Esophagus muscularis mucosa (tissue), 4 donors: ENCODE results near the gene DNM3. TPM values are rescaled to one million over a fixed set of nuclear protein-coding genes. Genes with fewer than 3 reads are reported as not detected.

ENCODE experiments used
- DNase-seq: peaks from one replicate; pipeline ENCODE4 v3.0.0-alpha.2; 2017; ENCODE audit errors: extremely low spot score
- H3K27ac ChIP-seq, 4 donors: fragments of 200-600 bp; sonication (generic); replicated peaks in 1 of 4; 1 replicate in 3 of 4; 2 replicates in 1 of 4; pipeline ENCODE4 v1.5.1; 2016 to 2019; ENCODE audit warnings: mild to moderate bottlenecking in 1 of 4
- H3K27me3 ChIP-seq, 4 donors: fragments of 200-600 bp; sonication (generic); one replicate each; pipeline versions ENCODE4 v1.5.1 to v1.6.0; 2016 to 2019
- H3K36me3 ChIP-seq, 4 donors: fragments of 200-600 bp; sonication (generic); one replicate each; pipeline ENCODE4 v1.5.1; 2016 to 2019
- H3K4me1 ChIP-seq, 4 donors: fragments of 200-600 bp; sonication (generic); one replicate each; pipeline ENCODE4 v1.5.1; 2016 to 2019
- H3K4me3 ChIP-seq, 4 donors: fragments of 200-600 bp; sonication (generic); 1 replicate in 2 of 4; 2 replicates in 2 of 4; pipeline ENCODE4 v1.5.1; 2016 to 2019; ENCODE audit warnings: mild to moderate bottlenecking in 4 of 4, moderate library complexity in 1 of 4
- H3K9me3 ChIP-seq, 4 donors: fragments of 200-600 bp; sonication (generic); 1 replicate in 3 of 4; 2 replicates in 1 of 4; pipeline ENCODE4 v1.5.1; 2016 to 2019
- EP300 ChIP-seq: sonication (generic); formaldehyde crosslinking; IDR thresholded peaks from one replicate; pipeline ENCODE4 v1.6.1; 2017; ENCODE audit warnings: antibody characterized with exemption
- POLR2A ChIP-seq: fragments of 450-650 bp; IDR thresholded peaks from one replicate; pipeline ENCODE4 v1.6.1; 2017; ENCODE audit warnings: antibody characterized with exemption, moderate library complexity, mild to moderate bottlenecking, low read depth
- POLR2AphosphoS5 ChIP-seq, 2 donors: sonication (generic); formaldehyde crosslinking; IDR thresholded peaks; one replicate each; pipeline ENCODE4 v1.6.1; 2017; ENCODE audit warnings: antibody characterized with exemption in 2 of 2
- WGBS: methylation state at CpG from one replicate; pipeline ENCODE4 v1.1.5; 2018; 5-methylcytosine and 5-hydroxymethylcytosine counted together
- intact Hi-C: fragments of 100-400 bp; cut with DNase I; formaldehyde crosslinking; loops from one replicate; pipeline ENCODE4 v1.15.1; 2023
- total RNA-seq, 4 donors: library from RNA; depleted of rRNA; stranded (reverse); fragments of >200 nt; gene quantifications; one replicate each; pipeline versions ENCODE4 v1.1.0 to v1.2.1, GENCODE V29; 2016
- TF ChIP-seq, protein P1 (sequence below), 3 experiments: fragments of 200-600 bp in 2 of 3; fragments of 450-650 bp in 1 of 3; sonication (generic) in 2 of 3; IDR thresholded peaks; one replicate each; pipeline ENCODE4 v1.5.1; 2017 to 2019; ENCODE audit warnings: antibody characterized with exemption in 3 of 3, mild to moderate bottlenecking in 2 of 3, moderate library complexity in 1 of 3

The DNM3 gene
- total RNA-seq, 4 donors from 2014 or later, result 3.3 to 6.4 (median 3.9) TPM

DNA sequence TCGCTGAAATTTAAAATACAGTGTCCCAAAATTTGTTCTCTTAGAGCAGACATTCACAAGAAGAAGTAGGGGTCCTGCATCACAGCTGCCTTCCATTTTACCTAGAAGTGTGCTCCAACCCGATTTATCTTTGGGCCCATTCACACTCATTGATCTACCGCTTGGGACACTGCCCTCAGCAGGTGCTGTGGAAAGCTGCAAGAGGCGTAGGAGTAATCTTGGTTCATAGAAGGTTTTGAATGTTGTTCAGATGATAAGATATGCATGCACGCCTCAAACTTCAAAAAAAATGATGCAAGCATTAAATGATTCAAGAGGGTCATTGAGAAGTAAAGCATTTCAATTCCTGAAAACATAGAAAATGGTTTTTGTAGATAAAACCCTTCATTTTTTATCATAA, 560.6 kb downstream of the DNM3 start:
- Histone ChIP-seq H3K36me3 (no peaks in the 10 kb centered on the region), H3K27me3 (no peaks in the 10 kb centered on the region), H3K4me3 (no peak overlapping the region), H3K4me1 (peaks cover 27 to 44% (median 38%) of the 10 kb centered on the region in 4 donors), H3K9me3 (no peaks in the 10 kb centered on the region), H3K27ac (no peak overlapping the region)
- TF ChIP-seq EP300, result no peak
- no peak for DNase-seq
- intact Hi-C loops, result loop anchor here (2.0 to 5.0 kb wide), 2 partner anchors 361 to 400 kb away; no protein-coding TSS in a partner anchor
- WGBS, result 91% methylated on average over 5 of the region's 5 CpGs

DNA sequence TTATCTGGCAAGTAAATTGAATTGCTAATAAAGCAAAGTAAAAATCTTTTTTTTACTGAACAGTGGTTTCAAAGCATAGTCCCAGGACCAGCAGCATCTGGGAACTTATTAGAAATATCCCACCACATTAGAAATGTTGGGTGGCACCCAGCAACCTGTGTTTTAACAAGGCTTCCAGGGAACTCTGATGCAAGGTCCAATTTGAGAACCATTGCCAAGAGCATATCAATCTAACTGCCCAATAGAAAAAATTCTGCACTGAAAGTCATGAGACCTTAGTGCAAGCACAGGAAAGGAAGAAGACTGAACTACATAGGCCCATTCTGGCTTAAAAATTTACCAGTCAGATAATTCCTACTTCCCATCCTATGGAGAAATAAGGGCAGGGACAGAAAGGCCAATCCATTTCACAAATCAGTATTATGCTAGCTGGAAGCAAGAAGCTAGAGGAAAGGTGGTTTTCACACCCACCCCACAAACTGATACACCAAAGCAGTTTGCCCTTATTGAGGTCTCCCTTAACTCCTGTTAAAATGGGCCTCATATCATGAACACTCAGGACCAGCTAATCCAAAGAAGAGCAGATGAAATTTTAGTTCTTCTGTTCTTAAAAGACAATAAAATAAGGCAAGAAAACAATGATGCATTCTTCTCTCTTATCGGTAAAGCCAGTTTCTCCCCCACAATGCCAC, 561.7 kb downstream of the DNM3 start:
- H3K4me3 ChIP-seq, result no peak overlapping the region
- H3K4me1 ChIP-seq, result peaks cover 17 to 32% (median 26%) of the 10 kb centered on the region in 4 donors
- intact Hi-C loops, result loop anchor here (5.0 kb wide), 1 partner anchor 401 kb away; no protein-coding TSS in a partner anchor
- no peak overlapping the region for H3K27ac ChIP-seq
- no peak for DNase-seq
- H3K27me3 ChIP-seq, result no peaks in the 10 kb centered on the region
- H3K36me3 ChIP-seq, result no peaks in the 10 kb centered on the region
- TF ChIP-seq, protein P1, sequence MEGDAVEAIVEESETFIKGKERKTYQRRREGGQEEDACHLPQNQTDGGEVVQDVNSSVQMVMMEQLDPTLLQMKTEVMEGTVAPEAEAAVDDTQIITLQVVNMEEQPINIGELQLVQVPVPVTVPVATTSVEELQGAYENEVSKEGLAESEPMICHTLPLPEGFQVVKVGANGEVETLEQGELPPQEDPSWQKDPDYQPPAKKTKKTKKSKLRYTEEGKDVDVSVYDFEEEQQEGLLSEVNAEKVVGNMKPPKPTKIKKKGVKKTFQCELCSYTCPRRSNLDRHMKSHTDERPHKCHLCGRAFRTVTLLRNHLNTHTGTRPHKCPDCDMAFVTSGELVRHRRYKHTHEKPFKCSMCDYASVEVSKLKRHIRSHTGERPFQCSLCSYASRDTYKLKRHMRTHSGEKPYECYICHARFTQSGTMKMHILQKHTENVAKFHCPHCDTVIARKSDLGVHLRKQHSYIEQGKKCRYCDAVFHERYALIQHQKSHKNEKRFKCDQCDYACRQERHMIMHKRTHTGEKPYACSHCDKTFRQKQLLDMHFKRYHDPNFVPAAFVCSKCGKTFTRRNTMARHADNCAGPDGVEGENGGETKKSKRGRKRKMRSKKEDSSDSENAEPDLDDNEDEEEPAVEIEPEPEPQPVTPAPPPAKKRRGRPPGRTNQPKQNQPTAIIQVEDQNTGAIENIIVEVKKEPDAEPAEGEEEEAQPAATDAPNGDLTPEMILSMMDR (IDR thresholded peaks at IDR 0.05), result no peak
- no peak for TF ChIP-seq POLR2AphosphoS5 (IDR thresholded peaks at IDR 0.05)
- no peak for TF ChIP-seq EP300
- no peak for TF ChIP-seq POLR2A
- H3K9me3 ChIP-seq, result no peaks in the 10 kb centered on the region
- WGBS, result 68% methylated on average over 1 of the region's 1 CpG

DNA sequence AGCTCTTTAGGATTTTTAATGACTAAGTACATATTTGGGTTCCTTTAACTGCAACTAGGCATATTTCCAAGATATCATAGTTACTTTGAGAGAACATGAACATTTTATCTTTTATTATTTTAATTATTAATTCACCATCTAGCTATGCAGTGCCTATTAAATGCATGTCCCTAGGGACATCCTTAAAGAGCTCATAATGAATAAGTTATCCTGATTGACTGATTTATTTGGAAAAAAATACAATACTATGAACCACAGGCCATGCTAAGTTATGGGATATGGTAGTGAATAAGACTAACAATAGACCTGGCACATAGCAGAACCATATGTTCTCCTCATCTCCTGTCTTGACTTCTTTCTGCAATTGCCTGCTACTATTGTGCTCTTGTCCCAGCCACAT, 562.8 kb downstream of the DNM3 start:
- Histone ChIP-seq H3K9me3 (no peaks in the 10 kb centered on the region), H3K36me3 (no peaks in the 10 kb centered on the region), H3K4me3 (no peak overlapping the region), H3K27ac (no peak overlapping the region), H3K27me3 (no peaks in the 10 kb centered on the region), H3K4me1 (peaks cover 7 to 22% (median 15%) of the 10 kb centered on the region in 4 donors)
- intact Hi-C loops, result loop anchor here (5.0 kb wide), 1 partner anchor 402 kb away; no protein-coding TSS in a partner anchor
- no peak for DNase-seq
- TF ChIP-seq, protein P1 (IDR thresholded peaks at IDR 0.05), result no peak

DNA sequence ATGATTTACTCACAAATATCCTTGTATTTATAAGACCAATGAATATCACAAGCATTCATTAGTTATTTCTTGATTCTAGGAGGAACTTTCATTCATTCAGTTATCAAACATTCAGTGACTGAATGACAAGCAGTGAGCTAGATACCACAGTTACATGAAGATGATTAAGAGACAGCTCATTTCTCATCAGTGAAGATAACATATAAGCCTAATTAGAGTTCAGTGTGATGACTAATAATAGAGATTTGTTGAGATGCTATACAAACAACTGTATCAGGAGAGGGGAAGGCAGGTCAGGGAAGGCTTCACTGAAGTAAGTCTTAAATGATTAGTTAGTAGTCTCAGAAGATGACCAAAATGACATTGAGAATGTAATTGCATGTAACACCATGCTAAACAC, 564.6 kb downstream of the DNM3 start:
- DNase-seq, result no peak
- Histone ChIP-seq H3K36me3 (no peaks in the 10 kb centered on the region), H3K4me1 (peaks cover 0 to 4% (median under 1%) of the 10 kb centered on the region in 4 donors), H3K9me3 (no peaks in the 10 kb centered on the region), H3K4me3 (no peak overlapping the region), H3K27me3 (no peaks in the 10 kb centered on the region), H3K27ac (no peak overlapping the region)
- TF ChIP-seq POLR2A (no peak), EP300 (no peak), POLR2AphosphoS5 (IDR thresholded peaks at IDR 0.05) (no peak)
- TF ChIP-seq, protein P1 (IDR thresholded peaks at IDR 0.05), result no peak
- intact Hi-C loops, result no loop called here

DNA sequence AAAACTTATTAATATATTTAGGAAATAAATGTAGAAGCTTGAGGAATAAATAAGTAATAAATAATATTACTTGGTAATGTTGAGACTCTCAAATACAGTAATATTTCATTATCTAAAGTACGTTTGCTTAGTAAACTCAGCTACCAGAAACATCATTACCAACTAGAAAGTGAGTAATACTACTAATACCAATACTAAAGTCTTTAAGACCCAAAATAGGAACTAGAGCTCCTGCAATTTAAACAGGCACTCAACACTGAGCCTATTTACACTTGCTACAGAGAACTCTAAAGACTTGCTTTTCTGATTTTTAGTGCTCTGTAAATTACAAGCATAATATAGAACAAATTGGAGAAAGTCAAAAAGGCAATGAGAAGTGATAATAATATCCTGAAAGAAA, 565.7 kb downstream of the DNM3 start:
- Histone ChIP-seq H3K4me1 (no peaks in the 10 kb centered on the region), H3K9me3 (no peaks in the 10 kb centered on the region), H3K27ac (no peak overlapping the region), H3K4me3 (no peak overlapping the region), H3K36me3 (no peaks in the 10 kb centered on the region), H3K27me3 (no peaks in the 10 kb centered on the region)
- 97% methylated on average over 1 of the region's 1 CpG for WGBS
- TF ChIP-seq POLR2A (no peak), POLR2AphosphoS5 (IDR thresholded peaks at IDR 0.05) (no peak), EP300 (no peak)
- TF ChIP-seq, protein P1 (IDR thresholded peaks at IDR 0.05), result no peak
- intact Hi-C loops, result no loop called here
- DNase-seq, result no peak
